Left kidney (tissue), 2 donors: ENCODE data around the gene GLDC. TPM values are rescaled to one million over a fixed set of nuclear protein-coding genes. Genes with fewer than 3 reads are reported as not detected.
"Not testable (repeated sequence)": the region's sequence is repeated elsewhere in the genome, so short reads cannot be mapped to it uniquely, and the experiment has no call there.

Source experiments
- DNase-seq: peaks from one replicate; pipeline ENCODE4 v3.0.0-alpha.2; 2013
- polyA plus RNA-seq: library from polyadenylated mRNA; unstranded; fragments of 120-200 nt; gene quantifications from one replicate; pipeline ENCODE4 v1.2.1, GENCODE V29; 2013; ENCODE audit not compliant: insufficient read length

GLDC gene
- polyA plus RNA-seq, 1 donor = 22.4 TPM

GRCh38 chr9:6566409-6567139, 79.0 kb downstream of the GLDC start:
- no peak for DNase-seq

GRCh38 chr9:6565312-6565711, 80.2 kb downstream of the GLDC start:
- no peak for DNase-seq

GRCh38 chr9:6564868-6565267, 80.7 kb downstream of the GLDC start:
- DNase-seq = no peak

- no peak for DNase-seq
These were observed 81.2 kb downstream of the GLDC start for GRCh38 chr9:6564360-6564759.

GRCh38 chr9:6562871-6563430, 82.6 kb downstream of the GLDC start:
- DNase-seq = no peak

GRCh38 chr9:6562201-6562600, 83.3 kb downstream of the GLDC start:
- DNase-seq = no peak

GRCh38 chr9:6557883-6558616, 87.5 kb downstream of the GLDC start:
- no peak for DNase-seq

- DNase-seq = no peak
These were observed 91.7 kb downstream of the GLDC start for GRCh38 chr9:6553866-6554265.

- no peak for DNase-seq
These were observed 92.9 kb downstream of the GLDC start for GRCh38 chr9:6552498-6553121.

- no peak for DNase-seq
These were observed 93.5 kb downstream of the GLDC start for GRCh38 chr9:6552033-6552432.

GRCh38 chr9:6551136-6551535, 94.4 kb downstream of the GLDC start:
- no peak for DNase-seq

- DNase-seq = no peak
These were observed 96.3 kb downstream of the GLDC start for GRCh38 chr9:6549106-6549800.

- no peak for DNase-seq
These were observed 100.4 kb downstream of the GLDC start for GRCh38 chr9:6545017-6545691.

GRCh38 chr9:6543204-6543603, 102.3 kb downstream of the GLDC start:
- no peak for DNase-seq

- not testable (repeated sequence) for DNase-seq
These were observed 102.9 kb downstream of the GLDC start for GRCh38 chr9:6542617-6543016.

GRCh38 chr9:6538666-6539071, 106.9 kb downstream of the GLDC start:
- DNase-seq = no peak

- no peak for DNase-seq
These were observed 109.9 kb downstream of the GLDC start for GRCh38 chr9:6535594-6535993.

- no peak for DNase-seq
These were observed 120.0 kb downstream of the GLDC start for GRCh38 chr9:6525326-6526045.

GRCh38 chr9:6522263-6522662, 123.3 kb downstream of the GLDC start:
- no peak for DNase-seq

- DNase-seq = no peak
These were observed 133.4 kb downstream of the GLDC start for GRCh38 chr9:6512085-6512657.

- no peak for DNase-seq
These were observed 139.0 kb downstream of the GLDC start for GRCh38 chr9:6506571-6506970.
